B cell (primary cell): Measurements from ENCODE around the gene ALG5. TPM values are rescaled to one million over a fixed set of nuclear protein-coding genes. Genes with fewer than 3 reads are reported as not detected.

Experiments
- polyA plus RNA-seq: library from polyadenylated mRNA; depleted of rRNA; stranded (reverse); fragments of >200 nt; gene quantifications from 2 replicates; pipeline ENCODE4 v1.2.3, GENCODE V29; 2012
- total RNA-seq, 2 donors: library from RNA; stranded (reverse); fragments of 120-200 nt in 1 of 2; gene quantifications; 1 replicate in 1 of 2; 2 replicates in 1 of 2; pipeline versions ENCODE4 v1.2.3 to v1.2.4, GENCODE V29; 2013 to 2022

The ALG5 gene
- total and polyA plus RNA-seq, 2 donors (not counting 1 experiment from before 2014, with no cell fraction given) = 15.2 to 21.0 TPM

Other genes starting within 250 kb of the ALG5 start
- 9.6 and 13.5 TPM in 2 replicates for gene RFXAP, start 180.1 kb downstream of the ALG5 start, total RNA-seq
- gene RFXAP, start 180.1 kb downstream of the ALG5 start, polyA plus RNA-seq = 6.6 and 7.0 TPM in 2 replicates
- gene SMAD9, start 79.1 kb downstream of the ALG5 start, total RNA-seq = not detected in 2 replicates
- gene SMAD9, start 79.1 kb downstream of the ALG5 start, polyA plus RNA-seq = not detected in 2 replicates
- gene EXOSC8, start 1.4 kb upstream of the ALG5 start, total RNA-seq = 58.2 and 62.1 TPM in 2 replicates
- 44.5 and 57.1 TPM in 2 replicates for gene EXOSC8, start 1.4 kb upstream of the ALG5 start, polyA plus RNA-seq
- 85.5 and 93.7 TPM in 2 replicates for gene SUPT20H, start 60.3 kb upstream of the ALG5 start, total RNA-seq
- gene SUPT20H, start 60.3 kb upstream of the ALG5 start, polyA plus RNA-seq = 35.5 and 43.8 TPM in 2 replicates
- gene CSNK1A1L, start 106.3 kb upstream of the ALG5 start, total RNA-seq = not detected in 2 replicates
- not detected in 2 replicates for gene CSNK1A1L, start 106.3 kb upstream of the ALG5 start, polyA plus RNA-seq